GM10266 (cell line): ENCODE measurements around the gene SIRT7.

Experiments
- DNase-seq: peaks from one replicate; pipeline ENCODE4 v3.0.0; 2012; ENCODE audit errors: extremely low spot score
- CTCF ChIP-seq: IDR thresholded peaks from 2 replicates; pipeline ENCODE4 v1.5.1; 2012; ENCODE audit warnings: mild to moderate bottlenecking, low read depth; ENCODE audit not compliant: control insufficient read depth, insufficient read depth; ENCODE audit errors: missing control alignments

Gene SIRT7

DNA sequence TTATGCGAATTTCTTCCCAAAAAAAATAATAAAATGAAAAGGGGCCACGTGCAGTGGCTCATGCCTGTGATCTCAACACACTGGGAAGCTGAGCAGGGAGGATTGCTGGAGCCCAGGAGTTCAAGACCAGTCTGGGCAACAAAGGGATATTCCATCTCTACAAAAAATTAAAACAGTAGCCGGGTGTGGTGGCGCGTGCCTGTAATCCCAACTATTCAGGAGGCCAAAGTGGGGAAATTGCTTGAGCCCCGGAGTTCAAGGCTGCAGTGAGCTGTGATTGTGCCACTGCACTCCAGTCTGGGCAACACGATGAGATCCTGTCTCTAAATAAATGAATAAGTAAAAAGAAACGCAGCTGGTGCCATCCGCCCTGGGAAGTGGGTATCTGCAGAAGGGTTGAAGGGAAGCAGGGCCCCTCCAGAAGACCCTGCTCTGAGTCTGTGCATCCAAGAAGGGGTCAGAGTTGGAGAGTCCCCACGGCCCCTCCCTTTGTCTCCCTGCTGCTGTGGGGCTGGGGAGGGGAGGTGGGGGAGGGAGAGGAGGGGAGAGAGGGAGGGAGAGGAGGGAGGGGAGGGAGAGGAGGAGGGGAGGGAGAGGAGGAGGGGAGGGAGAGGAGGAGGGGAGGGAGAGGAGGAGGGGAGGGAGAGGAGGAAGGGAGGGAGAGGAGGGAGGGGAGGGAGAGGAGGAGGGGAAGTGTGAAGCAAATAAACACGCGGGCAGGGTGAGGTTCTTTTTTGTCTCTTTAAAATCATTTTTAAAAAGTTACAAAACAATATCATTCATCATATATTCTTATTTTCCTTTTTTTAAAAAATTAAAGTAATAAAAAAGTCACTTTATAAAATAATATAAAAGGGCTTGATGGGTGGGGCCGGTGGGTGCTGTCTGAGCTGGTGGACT is 34.1 kb upstream of the SIRT7 start:
- no peak for DNase-seq
- no peak for TF ChIP-seq CTCF

DNA sequence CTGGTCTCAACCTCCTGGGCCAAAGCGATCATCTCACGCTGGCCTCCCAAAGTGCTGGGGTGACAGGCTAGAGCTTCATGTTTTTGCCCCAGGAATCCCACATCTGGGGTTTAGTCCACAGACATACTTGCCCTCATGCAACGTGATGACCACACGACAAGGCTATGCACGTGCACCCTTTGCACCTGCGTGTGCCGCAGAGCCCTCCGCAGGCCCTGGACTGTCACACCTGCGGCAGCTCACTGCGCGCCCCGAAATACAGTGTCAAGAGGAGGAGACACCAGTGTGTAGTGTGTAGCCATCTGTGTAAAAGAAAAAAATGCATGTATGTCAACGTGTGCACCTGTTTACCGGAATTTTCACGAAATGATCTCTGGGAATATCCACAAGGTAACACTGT is 32.5 kb upstream of the SIRT7 start:
- DNase-seq = no peak
- no peak for TF ChIP-seq CTCF

- TF ChIP-seq CTCF = no peak
- no peak for DNase-seq
Measured at GRCh38 chr17:81948635-81949378, 30.8 kb upstream of the SIRT7 start.

- DNase-seq = no peak
- no peak for TF ChIP-seq CTCF
Measured at GRCh38 chr17:81947189-81947588, 29.2 kb upstream of the SIRT7 start, which contains the start of gene MYADML2. Gene MYADML2 (minus strand): TSS chr17:81947233. CDS start chr17:81941741, 5,492 bp downstream.

- no peak for DNase-seq
- TF ChIP-seq CTCF = no peak
Measured at GRCh38 chr17:81944858-81945257, 26.9 kb upstream of the SIRT7 start.

GRCh38 chr17:81942167-81942553 is 24.2 kb upstream of the SIRT7 start:
- TF ChIP-seq CTCF = no peak
- DNase-seq = no peak
